WERI-Rb-1 (cell line): ENCODE measurements around the gene VGLL4.

Experiments
- DNase-seq: peaks from one replicate; pipeline ENCODE4 v3.0.0-alpha.2; 2020
- H3K27ac ChIP-seq: fragments of 250-450 bp; sonication (Bioruptor Pico); 2 replicates; pipeline ENCODE4 v1.5.1; 2020; ENCODE audit warnings: mild to moderate bottlenecking, moderate library complexity
- H3K27me3 ChIP-seq: fragments of 250-450 bp; sonication (Bioruptor Pico); 2 replicates; pipeline ENCODE4 v1.5.1; 2021; ENCODE audit warnings: mild to moderate bottlenecking, low read depth, moderate library complexity; ENCODE audit not compliant: insufficient read depth, severe bottlenecking
- H3K36me3 ChIP-seq: fragments of 250-450 bp; sonication (Bioruptor Pico); 2 replicates; pipeline ENCODE4 v1.5.1; 2020; ENCODE audit warnings: mild to moderate bottlenecking, moderate library complexity
- H3K4me3 ChIP-seq: 2 replicates; pipeline ENCODE4 v1.5.1; 2011; ENCODE audit warnings: low read depth, mild to moderate bottlenecking, control low read depth, low read length
- H3K9me3 ChIP-seq: fragments of 250-450 bp; sonication (Bioruptor Pico); 2 replicates; pipeline ENCODE4 v1.5.1; 2021; ENCODE audit warnings: mild to moderate bottlenecking, moderate library complexity; ENCODE audit not compliant: severe bottlenecking
- CTCF ChIP-seq: IDR thresholded peaks from 2 replicates; pipeline ENCODE4 v1.5.1; 2011; ENCODE audit warnings: low read depth, mild to moderate bottlenecking, control low read depth, inconsistent platforms, low read length

The VGLL4 gene

GRCh38 chr3:11549580-11550140 is 94.1 kb downstream of the VGLL4 start:
- H3K4me3 ChIP-seq: no peak overlapping the region
- peaks cover 10% of the 10 kb centered on the region for H3K36me3 ChIP-seq
- DNase-seq: no peak
- H3K9me3 ChIP-seq: no peaks in the 10 kb centered on the region
- H3K27ac ChIP-seq: no peak overlapping the region
- no peak for TF ChIP-seq CTCF
- H3K27me3 ChIP-seq: no peaks in the 10 kb centered on the region

GRCh38 chr3:11548721-11549131 is 95.0 kb downstream of the VGLL4 start:
- Histone ChIP-seq H3K27ac (no peak overlapping the region), H3K36me3 (peaks cover under 1% of the 10 kb centered on the region; the same call in 1 of the 2 replicates), H3K9me3 (no peaks in the 10 kb centered on the region), H3K27me3 (no peaks in the 10 kb centered on the region), H3K4me3 (no peak overlapping the region)
- TF ChIP-seq CTCF: no peak
- DNase-seq: no peak

- Histone ChIP-seq H3K4me3 (no peak overlapping the region), H3K36me3 (no peaks in the 10 kb centered on the region; the same call in 1 of the 2 replicates), H3K27me3 (no peaks in the 10 kb centered on the region), H3K27ac (no peak overlapping the region), H3K9me3 (no peaks in the 10 kb centered on the region)
- no peak for TF ChIP-seq CTCF
- DNase-seq: no peak
These were observed 96.2 kb downstream of the VGLL4 start for GRCh38 chr3:11547498-11547897.

GRCh38 chr3:11546657-11547302 is 96.9 kb downstream of the VGLL4 start:
- no peaks in the 10 kb centered on the region for H3K9me3 ChIP-seq
- peak; percentile 53 for DNase-seq

GRCh38 chr3:11545186-11545851 is 98.4 kb downstream of the VGLL4 start:
- peak overlapping the region; percentile 72 for H3K27ac ChIP-seq
- TF ChIP-seq CTCF: no peak
- no peaks in the 10 kb centered on the region for H3K27me3 ChIP-seq
- DNase-seq: no peak
- no peak overlapping the region for H3K4me3 ChIP-seq
- H3K9me3 ChIP-seq: no peaks in the 10 kb centered on the region
- no peaks in the 10 kb centered on the region for H3K36me3 ChIP-seq

More at GRCh38 chr3:11546657-11547302, 96.9 kb downstream of the VGLL4 start:
- Histone ChIP-seq H3K27ac (0 out of 2 replicates have a peak overlapping the region, but pooled peaks have one; percentile 4), H3K4me3 (no peak overlapping the region), H3K36me3 (no peaks in the 10 kb centered on the region), H3K27me3 (no peaks in the 10 kb centered on the region)
- TF ChIP-seq CTCF: no peak
